H1 (cell line): ENCODE results near the gene NFATC1. TPM values are rescaled to one million over a fixed set of nuclear protein-coding genes. Genes with fewer than 3 reads are reported as not detected.

Experiments
- CTCF ChIA-PET: fragments of 300-600 bp; sonication (Branson Sonifier 250); formaldehyde crosslinking; loops from one replicate; lab custom pipeline; 2021; ENCODE audit not compliant: partially characterized antibody; lab: Charles Lee
- POLR2A ChIA-PET: fragments of 300-600 bp; sonication (Branson Sonifier 250); formaldehyde crosslinking; loops from one replicate; lab custom pipeline; 2021; ENCODE audit warnings: inconsistent platforms; ENCODE audit not compliant: partially characterized antibody; lab: Charles Lee
- DNase-seq, 2 experiments: peaks; one replicate each; pipeline versions ENCODE4 v3.0.0 to v3.0.0-alpha.2; 2010 to 2022; ENCODE audit warnings: low spot score in 2 of 2, low read depth in 1 of 2, mixed read lengths in 1 of 2
- FAIRE-seq: peaks from 2 replicates; lab custom pipeline; 2011; peaks lifted over from hg19 to GRCh38; lab: Jason Lieb, UNC
- H2AFZ ChIP-seq: 2 replicates; pipeline ENCODE4 v1.8.1; 2012; ENCODE audit warnings: low read length, inconsistent platforms
- H2AK5ac ChIP-seq: 2 replicates; pipeline ENCODE4 v1.6.1; 2013; ENCODE audit warnings: low read depth, low read length
- H2BK120ac ChIP-seq: replicated peaks from 2 replicates; pipeline ENCODE3; 2013; ENCODE audit warnings: low read depth, low read length, inconsistent platforms
- H2BK12ac ChIP-seq: 2 replicates; pipeline ENCODE4 v1.6.1; 2013; ENCODE audit warnings: low read depth, low read length
- H2BK15ac ChIP-seq: 2 replicates; pipeline ENCODE4 v1.6.1; 2013; ENCODE audit warnings: low read length
- H2BK20ac ChIP-seq: 2 replicates; pipeline ENCODE4 v1.6.1; 2013; ENCODE audit warnings: low read length
- H2BK5ac ChIP-seq: 2 replicates; pipeline ENCODE4 v1.6.1; 2013; ENCODE audit warnings: low read depth, low read length
- H3K14ac ChIP-seq: 2 replicates; pipeline ENCODE4 v1.6.1; 2013; ENCODE audit warnings: inconsistent platforms; ENCODE audit not compliant: insufficient read length
- H3K18ac ChIP-seq: 2 replicates; pipeline ENCODE4 v1.6.1; 2013; ENCODE audit warnings: low read length; ENCODE audit errors: extremely low read depth
- H3K23ac ChIP-seq: 2 replicates; pipeline ENCODE4 v1.6.1; 2013; ENCODE audit warnings: inconsistent platforms; ENCODE audit not compliant: insufficient read length
- H3K23me2 ChIP-seq: 2 replicates; pipeline ENCODE4 v1.6.1; 2013; ENCODE audit warnings: low read depth, low read length
- H3K27ac ChIP-seq: 2 replicates; pipeline ENCODE4 v1.6.1; 2011; ENCODE audit warnings: low read depth, low read length, inconsistent platforms
- H3K27me3 ChIP-seq, 4 experiments: replicated peaks in 1 of 4; 1 replicate in 1 of 4; 2 replicates in 3 of 4; pipeline versions ENCODE4 v1.6.1 to v1.8.1; 2011 to 2013; ENCODE audit warnings: low read length in 3 of 4, mild to moderate bottlenecking in 3 of 4, inconsistent platforms in 2 of 4, mixed read lengths in 2 of 4, moderate library complexity in 1 of 4; ENCODE audit not compliant: control insufficient read depth in 3 of 4, insufficient read depth in 3 of 4; ENCODE audit errors: extremely low read depth in 1 of 4
- H3K36me3 ChIP-seq, 4 experiments: 2 replicates each; pipeline versions ENCODE4 v1.6.1 to v1.8.1; 2011 to 2013; ENCODE audit warnings: mild to moderate bottlenecking in 4 of 4, low read length in 3 of 4, moderate library complexity in 2 of 4, control low read depth in 1 of 4, inconsistent platforms in 1 of 4; ENCODE audit not compliant: insufficient read depth in 4 of 4, control insufficient read depth in 2 of 4
- H3K4ac ChIP-seq: replicated peaks from 2 replicates; pipeline ENCODE3; 2013; ENCODE audit warnings: low read length, low read depth, mixed read lengths, inconsistent platforms; ENCODE audit not compliant: insufficient read length
- H3K4me1 ChIP-seq, 4 experiments: replicated peaks in 1 of 4; 1 replicate in 1 of 4; 2 replicates in 3 of 4; pipeline versions ENCODE4 v1.6.1 to v1.8.1; 2011 to 2013; ENCODE audit warnings: low read length in 3 of 4, inconsistent platforms in 2 of 4, mixed read lengths in 1 of 4; ENCODE audit not compliant: insufficient read depth in 4 of 4, control insufficient read depth in 3 of 4
- H3K4me2 ChIP-seq, 2 experiments: 2 replicates each; pipeline versions ENCODE4 v1.6.1 to v1.8.1; 2011 to 2013; ENCODE audit warnings: low read depth in 2 of 2, low read length in 2 of 2, control low read depth in 1 of 2, inconsistent platforms in 1 of 2, mild to moderate bottlenecking in 1 of 2; ENCODE audit not compliant: insufficient read depth in 1 of 2
- H3K4me3 ChIP-seq, 4 experiments: fragments of 200-600, 300-600 bp in 1 of 4; sonication (generic), shearing (Covaris generic), sonication (Bioruptor Twin) in 1 of 4; 2 replicates each; pipeline versions ENCODE4 v1.5.1 to v1.8.1; 2011 to 2016; ENCODE audit warnings: low read length in 4 of 4, low read depth in 3 of 4, control low read depth in 2 of 4, inconsistent platforms in 2 of 4, mild to moderate bottlenecking in 2 of 4, mixed read lengths in 1 of 4, moderate library complexity in 1 of 4; ENCODE audit not compliant: insufficient read depth in 2 of 4; ENCODE audit errors: extremely low read depth in 1 of 4
- H3K56ac ChIP-seq: replicated peaks from 2 replicates; pipeline ENCODE3; 2013; ENCODE audit warnings: low read depth, mild to moderate bottlenecking, mixed read lengths, low read length, inconsistent platforms; ENCODE audit not compliant: insufficient read length
- H3K79me1 ChIP-seq: 2 replicates; pipeline ENCODE4 v1.6.1; 2013; ENCODE audit warnings: low read depth, low read length, control low read depth
- H3K79me2 ChIP-seq, 2 experiments: 2 replicates each; pipeline versions ENCODE4 v1.6.1 to v1.8.1; 2012 to 2013; ENCODE audit warnings: low read length in 2 of 2, mild to moderate bottlenecking in 2 of 2, inconsistent platforms in 1 of 2; ENCODE audit not compliant: insufficient read depth in 2 of 2, control insufficient read depth in 1 of 2
- H3K9ac ChIP-seq, 4 experiments: replicated peaks in 1 of 4; 1 replicate in 1 of 4; 2 replicates in 3 of 4; pipeline versions ENCODE4 v1.6.1 to v1.8.1; 2011 to 2013; ENCODE audit warnings: low read depth in 3 of 4, low read length in 3 of 4, control low read depth in 2 of 4, mild to moderate bottlenecking in 2 of 4, moderate library complexity in 2 of 4, inconsistent platforms in 1 of 4; ENCODE audit errors: extremely low read depth in 1 of 4
- H3K9me3 ChIP-seq, 2 experiments: 2 replicates each; pipeline versions ENCODE4 v1.6.1 to v1.8.1; 2012 to 2013; ENCODE audit warnings: mild to moderate bottlenecking in 2 of 2, moderate library complexity in 2 of 2, control low read depth in 1 of 2, inconsistent platforms in 1 of 2, low read depth in 1 of 2, low read length in 1 of 2, mixed read lengths in 1 of 2; ENCODE audit not compliant: insufficient read depth in 2 of 2
- H4K20me1 ChIP-seq, 2 experiments: replicated peaks in 1 of 2; 2 replicates each; pipeline versions ENCODE3 to v1.8.1; 2011 to 2013; ENCODE audit warnings: inconsistent platforms in 2 of 2, low read length in 2 of 2, mild to moderate bottlenecking in 1 of 2; ENCODE audit not compliant: insufficient read depth in 2 of 2, control insufficient read depth in 1 of 2
- H4K5ac ChIP-seq: 2 replicates; pipeline ENCODE4 v1.6.1; 2013; ENCODE audit warnings: low read length, low read depth, mixed read lengths, inconsistent platforms; ENCODE audit not compliant: insufficient read length
- H4K8ac ChIP-seq: 2 replicates; pipeline ENCODE4 v1.8.0; 2013; ENCODE audit warnings: mild to moderate bottlenecking, moderate library complexity, low read length, inconsistent platforms; ENCODE audit not compliant: insufficient read depth; ENCODE audit errors: extremely low read depth
- H4K91ac ChIP-seq: replicated peaks from 2 replicates; pipeline ENCODE3; 2013; ENCODE audit warnings: low read length, mixed read lengths, inconsistent platforms; ENCODE audit not compliant: insufficient read length
- KDM4A ChIP-seq: IDR thresholded peaks from one replicate; pipeline ENCODE4 v1.7.1; 2012; ENCODE audit warnings: low read depth, mild to moderate bottlenecking, moderate library complexity, low read length, inconsistent platforms; ENCODE audit not compliant: severe bottlenecking
- TBP ChIP-seq: IDR thresholded peaks from 2 replicates; pipeline ENCODE4 v1.6.1; 2011; ENCODE audit warnings: low read depth, low read length, improper control_type of control experiment
- TEAD4 ChIP-seq: IDR thresholded peaks from 2 replicates; pipeline ENCODE4 v1.6.1; 2012; ENCODE audit warnings: low read depth, low read length, inconsistent platforms, mixed read lengths
- YY1 ChIP-seq: IDR thresholded peaks from 2 replicates; pipeline ENCODE4 v1.6.1; 2011; ENCODE audit warnings: low read depth, mild to moderate bottlenecking, low read length
- whole genome bisulfite sequencing, 2 experiments: shearing (Covaris generic) in 1 of 2; methylation state at CpG; one replicate each; pipeline versions ENCODE4 v1.1.6 to v1.1.7; 2013 to 2015; ENCODE audit warnings: low lambda C conversion rate in 2 of 2, mixed read lengths in 2 of 2, inconsistent platforms in 1 of 2, low coverage in 1 of 2, missing lambda C conversion rate in 1 of 2; ENCODE audit not compliant: insufficient replicate concordance in 2 of 2, insufficient coverage in 1 of 2, insufficient read length in 1 of 2; ENCODE audit errors: extremely low coverage in 1 of 2, missing lambda C conversion rate in 1 of 2; 5-methylcytosine and 5-hydroxymethylcytosine counted together
- polyA plus RNA-seq, 7 experiments: library from polyadenylated mRNA; depleted of rRNA in 3 of 7; stranded (reverse) in 5 of 7; unstranded in 2 of 7; fragments of >200 nt in 5 of 7; fragments of 200-250 nt in 2 of 7; gene quantifications; 1 replicate in 5 of 7; 2 replicates in 1 of 7; 4 replicates in 1 of 7; pipeline versions ENCODE4 v1.2.1 to v1.2.3, GENCODE V29; 2011 to 2013; ENCODE audit warnings: missing spikeins in 2 of 7, mixed read lengths in 2 of 7
- total RNA-seq: library from RNA; stranded (reverse); fragmentation: NEBNext Ultra II Directional; extraction: Animal tissue kit (Norgen Biotek cat#: 25700); gene quantifications from 2 replicates; pipeline ENCODE4 v1.2.1, GENCODE V29; 2021

NFATC1 gene
- total and polyA plus RNA-seq, 2 of the 8 experiments (the other 6 are each of a cell fraction or from before 2014, with no cell fraction given) = 2.0 to 6.6 TPM

GRCh38 chr18:79400591-79401381 is 5.1 kb downstream of the NFATC1 start:
- Histone ChIP-seq H2BK5ac (no peak overlapping the region), H2AK5ac (no peak overlapping the region), H3K4me2 (peak overlapping the region; percentile 63 to 83; a peak in 3 of 4 replicates), H3K9ac (no peak overlapping the region), H3K27me3 (peaks cover 35 to 40% (median 38%) of the 10 kb centered on the region in 4 experiments), H3K27ac (no peak overlapping the region), H3K18ac (no peak overlapping the region; the same call in 1 of the 2 replicates), H3K9me3 (no peaks in the 10 kb centered on the region), H3K14ac (no peak overlapping the region), H4K91ac (no peak overlapping the region), H4K5ac (no peak overlapping the region), H2BK20ac (peak overlapping the region; percentile 61; the same call in 1 of the 2 replicates), H4K8ac (no peak overlapping the region), H4K20me1 (peaks cover 2 to 4% of the 10 kb centered on the region in 2 experiments), H3K36me3 (no peaks in the 10 kb centered on the region; a peak in 1 of 8 replicates), H2BK15ac (no peak overlapping the region), H3K79me2 (no peaks in the 10 kb centered on the region), H3K56ac (no peak overlapping the region), H3K4ac (no peak overlapping the region), H3K23ac (no peak overlapping the region), H2AFZ (no peak overlapping the region), H2BK12ac (0 out of 2 replicates have a peak overlapping the region, but pooled peaks have one; percentile 50), H3K79me1 (no peaks in the 10 kb centered on the region), H2BK120ac (no peak overlapping the region), H3K4me3 (peak overlapping the region; percentile 33 to 75 (median 50); a peak in 7 of 8 replicates), H3K4me1 (peaks cover 0 to 7% (median 4%) of the 10 kb centered on the region in 4 experiments; a peak in 5 of 7 replicates), H3K23me2 (peaks cover 3% of the 10 kb centered on the region; the same call in 1 of the 2 replicates)
- no peak for FAIRE-seq
- no peak for TF ChIP-seq YY1
- TF ChIP-seq KDM4A = peak; percentile 24
- no peak for TF ChIP-seq TBP
- TF ChIP-seq TEAD4 = no peak
- no peak for DNase-seq
- CTCF ChIA-PET = interaction anchor here (1.0 to 2.5 kb wide), 2 partner anchors 21 to 129 kb away, joined by 3 to 7 read pairs; no protein-coding TSS in a partner anchor
- WGBS, 2 experiments = 75% methylated on average over 16 of the region's 58 CpGs; no CpG with 5 or more reads in 1 of the 2 experiments
- POLR2A ChIA-PET = interaction anchor here (0.9 kb wide), 1 partner anchor 14 kb away, joined by 3 read pairs; no protein-coding TSS in a partner anchor
